ENCODE results near the gene PTPRD.

PTPRD gene

DNA sequence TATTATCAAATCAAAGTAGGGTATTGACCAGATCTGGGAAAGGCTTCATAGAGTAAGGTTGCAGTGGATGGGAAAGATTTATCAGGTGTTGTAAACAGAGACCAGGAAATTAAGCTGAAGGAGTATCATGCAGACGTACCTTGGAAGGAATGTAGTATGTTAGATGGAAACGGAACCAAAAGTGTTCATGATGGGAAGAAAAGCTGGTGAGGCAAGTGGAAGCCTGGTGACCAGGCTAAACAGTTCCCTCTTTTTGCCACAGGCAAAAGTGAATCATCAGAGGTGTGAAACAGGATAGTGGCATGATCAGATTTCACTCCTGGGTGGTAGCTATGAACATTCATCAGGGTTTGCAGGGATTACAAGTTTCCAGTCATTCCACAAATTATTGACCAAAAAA is 2033.1 kb downstream of the PTPRD start:
- Mint-ChIP-seq H3K9me3 (no peaks in the 10 kb centered on the region), H3K27ac (no peak overlapping the region), H3K27me3 (no peaks in the 10 kb centered on the region), H3K4me3 (no peak overlapping the region), H3K4me1 (no peaks in the 10 kb centered on the region), H3K36me3 (ENCODE audit: low read depth) (no peaks in the 10 kb centered on the region)
- no peak for ATAC-seq
- no peak for DNase-seq

DNA sequence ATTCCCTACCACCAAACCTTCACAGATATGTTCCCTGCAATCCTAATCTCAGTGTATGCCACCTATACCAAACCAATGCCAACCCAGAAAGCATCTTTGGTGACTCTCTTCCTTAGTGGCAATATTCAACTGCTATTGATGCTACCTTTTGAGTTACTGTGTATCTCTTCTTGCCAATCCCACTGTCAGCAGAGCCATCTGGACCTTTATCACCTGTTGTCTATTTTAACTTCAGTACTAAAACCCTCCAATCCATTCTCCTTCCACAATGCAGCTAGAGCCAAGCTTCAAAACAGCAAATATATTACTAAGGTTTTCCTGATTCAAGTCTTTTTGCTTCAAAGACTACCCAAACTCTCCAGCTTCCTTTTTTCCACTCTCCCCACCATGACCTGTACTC is 2036.1 kb downstream of the PTPRD start:
- no peak overlapping the region for H3K27ac Mint-ChIP-seq
- H3K27me3 Mint-ChIP-seq: no peaks in the 10 kb centered on the region
- no peaks in the 10 kb centered on the region for H3K36me3 Mint-ChIP-seq (ENCODE audit: low read depth)
- H3K4me3 Mint-ChIP-seq: no peak overlapping the region
- ATAC-seq: no peak
- no peak for DNase-seq
- no peaks in the 10 kb centered on the region for H3K4me1 Mint-ChIP-seq
- no peaks in the 10 kb centered on the region for H3K9me3 Mint-ChIP-seq

DNA sequence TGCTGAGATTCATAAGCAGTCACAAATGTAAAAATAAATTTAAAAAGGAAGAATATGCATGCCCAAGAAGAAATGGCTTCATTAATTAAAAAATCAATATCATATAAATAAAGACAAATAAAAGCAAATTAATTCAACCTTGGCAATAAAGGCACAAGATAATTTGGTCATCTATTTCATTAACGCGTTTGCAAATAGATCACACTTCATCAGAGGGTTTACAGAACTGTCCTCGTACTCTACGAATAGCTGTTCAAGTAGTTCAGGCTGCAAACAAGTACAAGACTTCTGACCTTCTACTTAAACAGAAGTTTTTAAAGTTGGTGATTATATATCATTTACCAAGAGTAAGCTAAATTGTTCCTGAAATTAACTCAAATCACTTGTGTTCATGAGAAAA is 2038.0 kb downstream of the PTPRD start:
- H3K27ac Mint-ChIP-seq: no peak overlapping the region
- H3K27me3 Mint-ChIP-seq: no peaks in the 10 kb centered on the region
- no peaks in the 10 kb centered on the region for H3K9me3 Mint-ChIP-seq
- DNase-seq: no peak
- no peaks in the 10 kb centered on the region for H3K36me3 Mint-ChIP-seq (ENCODE audit: low read depth)
- no peak for ATAC-seq
- H3K4me1 Mint-ChIP-seq: no peaks in the 10 kb centered on the region
- no peak overlapping the region for H3K4me3 Mint-ChIP-seq

DNA sequence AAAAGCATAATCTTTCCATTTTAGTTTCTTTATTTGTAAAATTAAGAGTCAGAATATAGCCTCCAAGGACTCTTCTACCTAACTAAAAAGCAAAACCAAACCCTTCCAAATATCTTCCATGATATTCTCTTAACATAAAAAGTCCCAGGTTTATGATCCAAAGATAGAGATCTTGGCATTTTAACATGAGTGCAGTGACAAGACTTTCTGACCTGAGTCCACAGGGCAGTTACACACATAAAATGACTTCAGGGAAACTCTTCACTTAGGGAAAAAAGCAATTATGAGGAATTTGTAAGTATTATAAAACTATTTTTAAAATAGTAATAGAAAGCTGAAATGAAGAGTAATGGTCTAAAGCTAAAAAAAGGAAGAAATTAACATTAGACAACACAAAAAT is 2040.6 kb downstream of the PTPRD start:
- H3K27ac Mint-ChIP-seq: no peak overlapping the region
- no peak for ATAC-seq

DNA sequence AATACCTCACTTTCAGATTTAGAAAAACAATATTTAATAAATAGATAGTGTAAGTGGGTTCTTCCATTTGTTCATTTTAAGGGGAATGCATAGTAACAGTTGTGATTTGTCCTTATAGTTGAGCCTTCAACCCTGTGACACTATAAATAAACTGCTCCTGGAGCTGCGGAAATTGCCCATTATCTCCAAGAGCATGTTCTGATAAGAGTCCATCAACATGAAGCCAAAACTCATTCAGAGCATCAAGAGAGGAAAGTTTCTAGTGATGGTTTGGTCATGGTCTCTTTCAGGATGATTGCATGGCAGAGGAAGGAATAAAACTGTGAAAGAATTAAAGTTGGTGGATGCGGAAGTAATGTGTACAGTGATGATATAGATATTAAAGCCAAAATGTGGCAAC is 2041.2 kb downstream of the PTPRD start:
- H3K4me1 Mint-ChIP-seq: no peaks in the 10 kb centered on the region
- no peaks in the 10 kb centered on the region for H3K9me3 Mint-ChIP-seq
- ATAC-seq (no peak), DNase-seq (no peak)
- peaks cover 2% of the 10 kb centered on the region for H3K27me3 Mint-ChIP-seq
- no peak overlapping the region for H3K27ac Mint-ChIP-seq
- no peaks in the 10 kb centered on the region for H3K36me3 Mint-ChIP-seq (ENCODE audit: low read depth)
- no peak overlapping the region for H3K4me3 Mint-ChIP-seq

More for the DNA sequence above, 2040.6 kb downstream of the PTPRD start:
- Mint-ChIP-seq H3K27me3 (peaks cover under 1% of the 10 kb centered on the region), H3K4me1 (no peaks in the 10 kb centered on the region), H3K4me3 (no peak overlapping the region), H3K36me3 (ENCODE audit: low read depth) (no peaks in the 10 kb centered on the region), H3K9me3 (no peaks in the 10 kb centered on the region)
- no peak for DNase-seq

DNA sequence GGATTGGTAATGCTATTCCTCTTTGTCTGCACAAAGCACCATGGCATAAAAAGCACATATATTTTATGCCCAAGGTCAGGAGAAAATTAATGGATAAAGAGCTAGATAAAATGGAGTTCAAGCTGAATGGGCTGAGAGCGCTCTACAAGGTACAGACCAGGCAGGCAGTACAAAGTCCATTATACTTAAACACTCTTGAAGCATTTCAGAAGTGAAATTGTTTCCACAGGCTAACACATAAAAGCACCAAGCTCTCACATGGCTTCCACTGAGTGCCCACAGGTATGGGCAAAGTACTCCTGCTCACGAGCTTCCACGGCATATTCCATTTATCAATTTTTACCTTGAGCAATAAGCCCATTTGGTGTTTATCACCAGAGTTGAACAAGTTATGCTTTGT is 2042.0 kb downstream of the PTPRD start:
- no peak for DNase-seq
- Mint-ChIP-seq H3K9me3 (no peaks in the 10 kb centered on the region), H3K4me3 (no peak overlapping the region), H3K27ac (no peak overlapping the region), H3K36me3 (ENCODE audit: low read depth) (no peaks in the 10 kb centered on the region), H3K4me1 (no peaks in the 10 kb centered on the region), H3K27me3 (peaks cover 2% of the 10 kb centered on the region)
- no peak for ATAC-seq

DNA sequence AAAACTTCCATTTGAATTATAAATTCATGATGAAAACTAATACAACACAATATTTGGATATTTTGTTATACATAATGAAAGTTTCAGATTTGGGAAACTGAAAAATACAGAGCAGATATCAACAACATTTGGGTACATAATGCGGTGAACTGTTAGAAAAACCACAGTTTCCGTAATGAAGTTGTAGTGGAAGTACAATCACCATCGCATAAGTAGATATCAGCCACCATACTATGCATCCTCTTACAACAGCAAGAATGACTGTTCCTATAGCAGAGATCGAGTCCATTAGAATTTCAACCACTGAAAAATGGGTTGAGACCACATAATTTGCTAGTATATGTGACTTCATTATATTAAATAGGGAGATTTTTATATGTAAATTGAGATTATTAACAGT is 2043.0 kb downstream of the PTPRD start:
- no peak overlapping the region for H3K27ac Mint-ChIP-seq

DNA sequence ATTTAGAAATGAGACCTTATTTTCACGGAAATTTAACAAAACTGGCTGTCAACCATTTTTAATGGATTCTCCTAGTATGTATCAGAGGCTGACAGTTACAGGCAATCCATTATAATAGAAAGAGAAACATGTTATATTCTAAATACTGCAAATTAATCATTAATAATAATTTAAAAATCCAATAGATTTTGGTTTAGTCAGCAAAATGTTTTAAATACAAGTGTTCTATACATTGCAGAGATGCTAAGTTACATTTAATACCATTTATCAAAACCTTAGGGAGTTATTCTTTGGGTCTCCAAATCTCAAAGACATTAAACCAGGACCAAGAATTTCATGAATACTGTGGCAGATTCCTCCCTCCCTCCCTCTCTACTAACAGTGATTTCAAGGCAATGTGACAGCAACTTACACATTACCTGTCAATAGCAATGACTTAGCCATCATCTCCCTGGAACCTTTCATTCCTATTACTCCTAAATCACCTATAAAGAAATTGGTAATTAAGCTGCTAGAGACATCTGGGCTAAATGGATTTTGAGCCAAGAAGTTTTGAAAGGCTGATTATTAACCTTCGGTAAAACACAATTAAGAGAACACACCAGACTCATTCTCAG is 2044.7 kb downstream of the PTPRD start:
- ATAC-seq (no peak), DNase-seq (no peak)
- no peak overlapping the region for H3K27ac Mint-ChIP-seq
- H3K4me3 Mint-ChIP-seq: no peak overlapping the region
- no peaks in the 10 kb centered on the region for H3K9me3 Mint-ChIP-seq
- peaks cover 11% of the 10 kb centered on the region for H3K4me1 Mint-ChIP-seq
- peaks cover 6% of the 10 kb centered on the region for H3K27me3 Mint-ChIP-seq
- no peaks in the 10 kb centered on the region for H3K36me3 Mint-ChIP-seq (ENCODE audit: low read depth)

More for the DNA sequence above, 2043.0 kb downstream of the PTPRD start:
- H3K27me3 Mint-ChIP-seq: peaks cover 2% of the 10 kb centered on the region
- no peaks in the 10 kb centered on the region for H3K9me3 Mint-ChIP-seq
- no peak overlapping the region for H3K4me3 Mint-ChIP-seq
- no peaks in the 10 kb centered on the region for H3K36me3 Mint-ChIP-seq (ENCODE audit: low read depth)
- peaks cover 7% of the 10 kb centered on the region for H3K4me1 Mint-ChIP-seq
- ATAC-seq: no peak
- DNase-seq: no peak

DNA sequence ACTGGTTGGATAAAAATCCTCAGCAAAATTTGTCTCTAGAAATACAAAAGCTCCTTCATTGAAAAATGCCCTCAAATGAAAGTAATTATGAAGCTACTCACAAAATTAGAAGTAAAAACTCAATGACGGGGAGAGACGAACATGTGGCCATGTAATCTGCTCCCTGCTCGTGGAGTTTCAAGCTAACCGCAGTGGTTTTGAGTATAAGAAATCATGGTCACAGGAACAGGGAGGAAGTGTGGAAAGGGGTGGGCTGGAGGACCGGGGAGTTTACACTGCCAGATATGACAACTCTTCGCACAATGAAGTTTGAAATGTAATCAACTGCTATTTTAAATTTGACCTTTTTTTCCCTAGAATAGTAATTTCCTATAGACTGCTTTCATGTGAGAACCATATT is 2047.8 kb downstream of the PTPRD start:
- Mint-ChIP-seq H3K27me3 (peaks cover 6% of the 10 kb centered on the region), H3K4me1 (peaks cover 11% of the 10 kb centered on the region), H3K36me3 (ENCODE audit: low read depth) (no peaks in the 10 kb centered on the region), H3K9me3 (no peaks in the 10 kb centered on the region), H3K4me3 (no peak overlapping the region), H3K27ac (no peak overlapping the region)
- no peak for ATAC-seq
- DNase-seq: no peak

DNA sequence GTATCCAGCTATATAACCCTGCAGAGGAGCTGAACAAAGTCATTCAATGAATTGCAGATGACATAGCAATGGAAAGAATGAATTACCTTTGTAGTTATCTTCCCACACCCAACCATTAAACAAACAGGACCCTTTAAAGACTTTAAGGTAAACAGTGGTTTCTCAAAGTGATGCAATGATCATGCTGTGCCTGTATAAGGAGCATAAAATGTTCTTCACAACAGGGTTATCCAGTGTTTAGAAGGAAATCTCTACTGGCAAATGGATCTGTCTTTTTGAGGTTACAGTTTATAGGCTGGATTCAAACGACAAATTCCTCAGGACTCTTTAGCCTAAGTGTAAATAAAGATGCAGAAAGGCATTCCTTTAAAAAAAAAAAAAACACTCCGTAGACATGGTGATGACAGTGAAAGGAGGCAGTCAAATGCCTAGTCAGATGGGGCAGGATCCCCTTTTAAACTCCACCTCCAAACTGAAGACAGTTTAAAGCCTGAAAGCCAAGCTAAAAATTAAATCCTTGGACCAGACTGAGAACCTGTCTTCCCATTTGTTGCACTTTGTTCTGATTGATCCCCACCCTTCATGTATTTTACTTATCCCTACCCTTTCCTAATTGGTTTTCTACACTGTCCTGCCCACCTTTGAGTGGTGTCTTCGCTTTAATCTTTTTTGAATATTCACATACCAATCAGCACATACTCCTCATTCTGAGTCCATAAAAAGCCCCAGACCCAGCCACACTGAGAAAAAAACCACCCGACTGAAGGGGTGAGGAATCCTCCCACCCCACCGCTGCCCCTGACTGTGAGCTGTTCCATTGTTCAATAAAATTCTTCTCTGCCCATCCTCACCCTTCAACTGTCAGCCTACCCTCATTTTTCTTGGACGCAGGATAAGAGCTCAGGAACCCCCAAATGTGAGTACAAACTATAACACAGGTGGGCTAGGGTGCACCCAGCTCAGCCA is 2052.0 kb downstream of the PTPRD start:
- Mint-ChIP-seq H3K9me3 (no peaks in the 10 kb centered on the region), H3K4me3 (no peak overlapping the region), H3K27ac (no peak overlapping the region)

DNA sequence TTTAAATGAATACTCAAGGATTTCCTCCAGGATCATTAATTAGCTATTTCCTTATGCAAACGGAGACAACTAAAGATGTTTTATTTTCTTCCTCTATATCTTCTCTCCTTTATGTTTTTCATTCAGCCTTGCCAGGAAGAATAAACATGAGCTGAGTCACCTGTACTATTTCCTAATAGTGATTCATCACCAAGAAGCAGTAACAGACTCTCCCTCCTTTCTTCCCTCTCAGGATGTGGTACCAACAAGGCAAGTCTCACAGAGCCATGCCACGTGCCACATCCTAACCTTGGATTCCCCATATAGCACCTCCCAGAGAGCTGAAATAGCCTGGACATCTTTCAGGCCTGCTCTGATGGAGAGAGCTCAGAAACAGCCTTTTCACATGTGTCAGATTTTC is 2054.6 kb downstream of the PTPRD start:
- Mint-ChIP-seq H3K4me1 (no peaks in the 10 kb centered on the region), H3K27ac (no peak overlapping the region), H3K4me3 (no peak overlapping the region), H3K36me3 (ENCODE audit: low read depth) (no peaks in the 10 kb centered on the region), H3K9me3 (no peaks in the 10 kb centered on the region), H3K27me3 (no peaks in the 10 kb centered on the region)
- DNase-seq: no peak
- ATAC-seq: no peak

More for the DNA sequence above, 2052.0 kb downstream of the PTPRD start:
- no peaks in the 10 kb centered on the region for H3K36me3 Mint-ChIP-seq (ENCODE audit: low read depth)
- H3K4me1 Mint-ChIP-seq: peaks cover 11% of the 10 kb centered on the region
- DNase-seq (no peak), ATAC-seq (no peak)
- H3K27me3 Mint-ChIP-seq: peaks cover 4% of the 10 kb centered on the region

DNA sequence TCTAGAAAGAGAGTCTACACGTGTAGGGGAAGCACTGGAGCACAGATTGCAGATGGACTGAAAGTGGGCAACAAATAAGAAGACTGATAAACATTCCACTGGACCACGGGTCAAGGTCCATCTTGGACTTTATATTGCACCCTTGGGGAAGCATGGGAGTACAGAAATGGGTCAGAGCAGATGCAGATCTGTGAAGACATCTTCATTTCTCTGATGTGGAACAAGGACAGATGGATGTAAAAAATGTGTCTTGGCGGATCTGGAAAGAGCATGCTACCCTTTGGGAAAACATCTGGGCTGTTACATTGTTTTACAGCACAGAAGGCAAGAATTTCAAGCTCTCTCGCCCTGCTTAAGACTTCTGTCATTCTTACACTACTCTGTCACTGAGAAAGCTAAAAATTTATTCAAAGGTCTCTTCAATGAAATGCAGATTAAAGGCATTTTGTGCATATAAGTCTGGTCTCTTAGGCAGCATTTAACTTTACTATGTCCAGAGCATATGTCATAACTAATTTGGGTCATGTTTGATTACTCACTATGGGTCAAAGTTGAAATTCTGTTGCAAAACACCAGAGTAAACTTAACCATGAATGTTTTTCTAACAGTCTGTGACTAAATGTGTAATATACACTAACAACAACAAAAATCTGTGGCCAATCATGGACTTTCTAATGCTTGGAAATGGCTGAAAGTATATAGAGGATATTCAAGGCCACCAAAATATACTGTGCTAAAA is 2056.9 kb downstream of the PTPRD start:
- Mint-ChIP-seq H3K36me3 (ENCODE audit: low read depth) (no peaks in the 10 kb centered on the region), H3K9me3 (no peaks in the 10 kb centered on the region), H3K4me1 (no peaks in the 10 kb centered on the region), H3K4me3 (no peak overlapping the region), H3K27ac (no peak overlapping the region), H3K27me3 (no peaks in the 10 kb centered on the region)
- DNase-seq: no peak
- no peak for ATAC-seq

DNA sequence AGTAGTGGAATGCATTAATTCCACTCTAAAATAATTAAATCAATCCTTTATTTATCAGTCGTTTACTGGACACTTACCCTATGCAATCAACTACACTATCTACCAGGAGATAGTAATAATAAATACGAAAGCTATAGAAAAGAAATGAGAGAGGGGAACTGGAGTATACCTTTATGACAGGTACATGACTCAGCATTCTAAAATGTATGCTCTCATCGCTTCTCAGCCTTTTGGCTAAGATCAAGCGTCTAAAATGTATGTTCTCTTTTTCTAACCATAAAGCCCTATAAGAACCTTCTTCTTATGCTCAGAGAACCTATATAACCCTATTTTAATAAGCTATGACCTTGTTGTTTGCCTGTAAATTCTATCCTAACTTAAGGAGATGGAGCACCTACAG is 2059.4 kb downstream of the PTPRD start:
- H3K27ac Mint-ChIP-seq: no peak overlapping the region

DNA sequence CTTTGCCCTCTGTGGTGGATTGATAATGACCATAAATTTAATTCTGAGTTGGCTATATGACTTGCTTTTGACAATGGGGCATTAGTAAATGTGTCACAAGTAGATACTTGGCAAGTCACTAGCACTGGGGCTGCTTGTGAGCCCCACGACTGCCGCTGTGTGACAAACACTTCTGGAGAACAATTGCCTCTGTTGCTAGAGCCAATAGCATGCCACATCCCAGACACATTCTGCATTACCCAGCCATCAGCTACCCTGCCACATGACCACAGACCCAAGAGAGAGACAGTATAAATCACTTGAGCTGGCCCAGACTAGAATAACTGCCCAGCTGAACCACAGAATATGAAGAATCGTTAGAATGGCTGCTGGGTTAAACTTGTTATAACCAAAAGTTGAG is 2060.1 kb downstream of the PTPRD start:
- no peak for ATAC-seq
- H3K4me1 Mint-ChIP-seq: no peaks in the 10 kb centered on the region
- DNase-seq: no peak
- H3K27me3 Mint-ChIP-seq: no peaks in the 10 kb centered on the region
- H3K9me3 Mint-ChIP-seq: no peaks in the 10 kb centered on the region
- no peak overlapping the region for H3K4me3 Mint-ChIP-seq
- no peak overlapping the region for H3K27ac Mint-ChIP-seq
- no peaks in the 10 kb centered on the region for H3K36me3 Mint-ChIP-seq (ENCODE audit: low read depth)

More for the DNA sequence above, 2059.4 kb downstream of the PTPRD start:
- Mint-ChIP-seq H3K36me3 (ENCODE audit: low read depth) (no peaks in the 10 kb centered on the region), H3K4me3 (no peak overlapping the region), H3K4me1 (no peaks in the 10 kb centered on the region), H3K9me3 (no peaks in the 10 kb centered on the region), H3K27me3 (no peaks in the 10 kb centered on the region)
- DNase-seq: no peak
- ATAC-seq: no peak

DNA sequence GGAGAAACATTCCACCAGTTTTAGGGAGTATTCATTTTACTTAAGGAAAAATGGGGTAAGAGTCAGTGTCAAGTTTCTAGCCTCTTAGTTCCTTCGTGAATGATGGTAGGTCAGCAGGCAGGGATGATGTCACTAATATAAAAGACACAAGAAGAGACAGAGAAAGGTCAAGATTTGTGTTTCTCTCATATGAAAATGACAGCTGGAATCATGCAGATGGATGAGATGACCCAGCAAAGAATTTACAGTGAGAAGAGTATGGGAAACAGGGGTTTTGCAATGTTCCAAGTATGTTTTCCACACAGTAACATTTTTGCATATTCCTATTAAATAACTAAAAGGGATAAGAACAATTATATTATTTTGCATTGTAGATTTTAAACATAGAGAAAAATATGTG is 2063.6 kb downstream of the PTPRD start:
- Mint-ChIP-seq H3K36me3 (ENCODE audit: low read depth) (no peaks in the 10 kb centered on the region), H3K9me3 (no peaks in the 10 kb centered on the region), H3K4me1 (no peaks in the 10 kb centered on the region), H3K4me3 (no peak overlapping the region), H3K27ac (no peak overlapping the region), H3K27me3 (no peaks in the 10 kb centered on the region)
- ATAC-seq (no peak), DNase-seq (no peak)

Data from activated naive CD8-positive, alpha-beta T cell treated with anti-CD3 and anti-CD28 coated beads, Interleukin-2, amount 50 U/mL, for 24 hours (primary cell).